Measurements from ENCODE around the gene DYNC1H1.

The DYNC1H1 gene

DNA sequence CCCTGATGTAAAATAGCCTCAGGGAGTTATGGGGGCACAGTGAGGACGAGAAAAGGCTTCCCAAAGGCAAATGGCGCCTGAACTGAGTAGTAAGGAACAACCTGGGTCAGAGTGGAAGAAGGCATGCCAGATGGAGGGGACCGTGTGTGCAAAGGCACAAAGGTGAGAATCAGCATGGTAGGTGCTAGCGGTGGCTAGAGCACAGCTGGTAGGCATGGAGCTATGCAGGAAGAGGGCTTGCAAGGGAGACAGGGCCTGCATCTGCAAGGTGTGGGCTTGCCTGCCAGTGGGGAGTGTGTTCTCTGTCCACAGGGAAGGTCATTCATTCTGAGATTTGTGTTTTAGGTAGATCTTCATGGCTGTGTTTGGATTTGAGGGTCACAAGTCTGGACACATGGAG is 141.0 kb downstream of the DYNC1H1 start:
- H3K4me3 ChIP-seq (ENCODE audit: low read depth, low read length), result no peak overlapping the region
- DNase-seq (ENCODE audit: low read depth), result no peak
- TF ChIP-seq, protein P1, sequence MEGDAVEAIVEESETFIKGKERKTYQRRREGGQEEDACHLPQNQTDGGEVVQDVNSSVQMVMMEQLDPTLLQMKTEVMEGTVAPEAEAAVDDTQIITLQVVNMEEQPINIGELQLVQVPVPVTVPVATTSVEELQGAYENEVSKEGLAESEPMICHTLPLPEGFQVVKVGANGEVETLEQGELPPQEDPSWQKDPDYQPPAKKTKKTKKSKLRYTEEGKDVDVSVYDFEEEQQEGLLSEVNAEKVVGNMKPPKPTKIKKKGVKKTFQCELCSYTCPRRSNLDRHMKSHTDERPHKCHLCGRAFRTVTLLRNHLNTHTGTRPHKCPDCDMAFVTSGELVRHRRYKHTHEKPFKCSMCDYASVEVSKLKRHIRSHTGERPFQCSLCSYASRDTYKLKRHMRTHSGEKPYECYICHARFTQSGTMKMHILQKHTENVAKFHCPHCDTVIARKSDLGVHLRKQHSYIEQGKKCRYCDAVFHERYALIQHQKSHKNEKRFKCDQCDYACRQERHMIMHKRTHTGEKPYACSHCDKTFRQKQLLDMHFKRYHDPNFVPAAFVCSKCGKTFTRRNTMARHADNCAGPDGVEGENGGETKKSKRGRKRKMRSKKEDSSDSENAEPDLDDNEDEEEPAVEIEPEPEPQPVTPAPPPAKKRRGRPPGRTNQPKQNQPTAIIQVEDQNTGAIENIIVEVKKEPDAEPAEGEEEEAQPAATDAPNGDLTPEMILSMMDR (IDR thresholded peaks at IDR 0.05; ENCODE audit: control insufficient read depth, extremely low read depth, insufficient read depth), result no peak
